Left lobe of liver (tissue), 2 donors: ENCODE measurements around the gene AFF4. TPM values are rescaled to one million over a fixed set of nuclear protein-coding genes. Genes with fewer than 3 reads are reported as not detected.

Source experiments
- ATAC-seq: fragments of 200-7000 bp; cut with Tn5 transposase; one replicate; pipeline ENCODE4 v1.9.1; 2020; ENCODE audit warnings: mild to moderate bottlenecking, moderate library complexity
- DNase-seq: peaks from one replicate; pipeline ENCODE4 v3.0.0-alpha.2; 2020; ENCODE audit warnings: low spot score
- total RNA-seq: library from RNA; stranded (reverse); gene quantifications from one replicate; pipeline ENCODE4 v1.2.1, GENCODE V29; 2021
- donor health status: DM: no; HTN: no; CAD: no; lungs with moderate emphysema.
- donor health status: DM: no; HTN: yes; CAD: no.

The AFF4 gene
- total RNA-seq, 1 donor from 2014 or later, result 17.4 TPM

GRCh38 chr5:132859889-132860437 is 103.5 kb downstream of the AFF4 start:
- no peak for ATAC-seq
- no peak for DNase-seq

- DNase-seq (peak; percentile 16), ATAC-seq (no peak)
These were observed 107.4 kb downstream of the AFF4 start for GRCh38 chr5:132856011-132856410.

GRCh38 chr5:132854992-132855391 is 108.4 kb downstream of the AFF4 start:
- peak; percentile 38 for ATAC-seq
- peak; percentile 44 for DNase-seq

GRCh38 chr5:132854301-132854700 is 109.1 kb downstream of the AFF4 start:
- DNase-seq (no peak), ATAC-seq (peak; percentile 20)

GRCh38 chr5:132853790-132854189 is 109.6 kb downstream of the AFF4 start:
- no peak for DNase-seq

GRCh38 chr5:132853323-132853722 is 110.1 kb downstream of the AFF4 start:
- peak; percentile 93 for ATAC-seq
- DNase-seq, result peak; percentile 54

More at GRCh38 chr5:132853790-132854189, 109.6 kb downstream of the AFF4 start:
- peak; percentile 5 for ATAC-seq

GRCh38 chr5:132850066-132850465 is 113.4 kb downstream of the AFF4 start:
- DNase-seq, result peak; percentile 26
- no peak for ATAC-seq

GRCh38 chr5:132849347-132849746 is 114.1 kb downstream of the AFF4 start:
- DNase-seq (no peak), ATAC-seq (peak; percentile 37)

- no peak for DNase-seq
- ATAC-seq, result no peak
These were observed 115.2 kb downstream of the AFF4 start for GRCh38 chr5:132848270-132848669.

- no peak for ATAC-seq
- DNase-seq, result peak; percentile 34
These were observed 122.1 kb downstream of the AFF4 start for GRCh38 chr5:132841305-132841704.

- ATAC-seq (no peak), DNase-seq (peak; percentile 35)
These were observed 122.5 kb downstream of the AFF4 start for GRCh38 chr5:132840896-132841295.

- peak; percentile 26 for DNase-seq
- ATAC-seq, result no peak
These were observed 123.1 kb downstream of the AFF4 start for GRCh38 chr5:132840313-132840712.

GRCh38 chr5:132839426-132840301 is 123.8 kb downstream of the AFF4 start:
- ATAC-seq, result peak; percentile 62
- DNase-seq, result peak; percentile 75

- ATAC-seq, result peak; percentile 55
- peak; percentile 81 for DNase-seq
These were observed 124.7 kb downstream of the AFF4 start for GRCh38 chr5:132838516-132839282.

GRCh38 chr5:132837868-132838267 is 125.6 kb downstream of the AFF4 start:
- DNase-seq (peak; percentile 77), ATAC-seq (peak; percentile 73)

GRCh38 chr5:132836852-132837251 is 126.6 kb downstream of the AFF4 start:
- peak; percentile 39 for DNase-seq
- no peak for ATAC-seq

GRCh38 chr5:132834057-132834456 is 129.4 kb downstream of the AFF4 start:
- ATAC-seq (no peak), DNase-seq (no peak)

GRCh38 chr5:132832612-132833011 is 130.8 kb downstream of the AFF4 start:
- peak; percentile 16 for DNase-seq
- ATAC-seq, result no peak

GRCh38 chr5:132831095-132831860 is 132.2 kb downstream of the AFF4 start:
- ATAC-seq (peak; percentile 0), DNase-seq (peak; percentile 49)

- ATAC-seq (peak; percentile 84), DNase-seq (peak; percentile 88)
These were observed 132.9 kb downstream of the AFF4 start, which contains the start of gene SHROOM1 for GRCh38 chr5:132830436-132831094. TSS of gene SHROOM1 (minus strand) at chr5:132830647. CDS start at chr5:132826140, 4,507 bp downstream.
